ENCODE measurements around the gene SYNPO2. TPM values are rescaled to one million over a fixed set of nuclear protein-coding genes. Genes with fewer than 3 reads are reported as not detected.

Gene SYNPO2
- total and polyA plus RNA-seq, 4 donors = 85.9 to 1,531 (median 273) TPM

- Histone ChIP-seq H3K4me3 (ENCODE audit: low read length in 2 of 2) (peak overlapping the region; percentile 6 to 53), H3K27me3 (ENCODE audit: control insufficient read depth in 1 of 2, insufficient read depth in 2 of 2, low read length in 1 of 2) (no peaks in the 10 kb centered on the region), H3K4me1 (ENCODE audit: control insufficient read depth in 1 of 2, insufficient read depth in 2 of 2, low read length in 2 of 2) (peaks cover 0 to 2% of the 10 kb centered on the region in 2 donors), H3K36me3 (ENCODE audit: control insufficient read depth in 1 of 2, insufficient read depth in 2 of 2, low read length in 1 of 2) (no peaks in the 10 kb centered on the region), H3K27ac (ENCODE audit: low read depth in 1 of 2, low read length in 2 of 2) (peak overlapping the region; percentile 28 to 93), H3K9me3 (ENCODE audit: control insufficient read depth, low read length) (no peaks in the 10 kb centered on the region)
- DNase-seq (no peak), ATAC-seq (ENCODE audit: low FRiP score) (no peak)
- WGBS, 2 donors = 24 to 25% methylated on average over 3 of the region's 3 CpGs
- intact Hi-C loops (cut with DNase I) = loop anchor here in 1 of 2 donors (5.0 kb wide), 2 partner anchors 58 to 73 kb away; no protein-coding TSS in a partner anchor
Measured at GRCh38 chr4:118894034-118894433, 5.4 kb downstream of the SYNPO2 start.

DNA sequence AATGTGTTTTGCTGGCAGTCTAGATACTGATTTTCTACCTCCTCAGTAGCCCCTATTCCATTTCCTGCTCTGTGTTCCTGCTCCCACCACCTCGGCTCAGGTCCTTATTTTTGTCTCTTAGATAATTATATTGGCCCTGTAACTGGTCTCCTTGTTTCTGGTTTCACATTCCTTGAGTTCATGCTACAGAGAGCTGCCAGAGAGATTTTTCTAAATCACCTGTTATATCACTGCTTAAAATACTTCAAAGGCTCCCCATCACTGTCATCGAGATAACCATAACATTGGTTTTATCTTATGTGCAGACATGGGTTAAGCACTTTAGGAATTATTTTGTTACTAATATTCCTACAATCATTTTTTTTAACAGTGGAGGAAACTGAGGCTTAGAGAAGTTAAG is 9.6 kb downstream of the SYNPO2 start:
- WGBS, 2 donors = 11 to 17% methylated on average over 2 of the region's 2 CpGs
- no peak for ATAC-seq (ENCODE audit: low FRiP score)

GRCh38 chr4:118898684-118899138 is 10.1 kb downstream of the SYNPO2 start:
- DNase-seq (peak in 1 of 2 donors; percentile 79), ATAC-seq (ENCODE audit: low FRiP score) (peak; percentile 23)
- 8 to 13% methylated on average over 6 of the region's 6 CpGs for WGBS, 2 donors

More for the DNA sequence above, 9.6 kb downstream of the SYNPO2 start:
- Histone ChIP-seq H3K27ac (ENCODE audit: low read depth in 1 of 2, low read length in 2 of 2) (peak overlapping the region; percentile 85 to 86), H3K9me3 (ENCODE audit: control insufficient read depth, low read length) (no peaks in the 10 kb centered on the region), H3K27me3 (ENCODE audit: control insufficient read depth in 1 of 2, insufficient read depth in 2 of 2, low read length in 1 of 2) (no peaks in the 10 kb centered on the region), H3K36me3 (ENCODE audit: control insufficient read depth in 1 of 2, insufficient read depth in 2 of 2, low read length in 1 of 2) (no peaks in the 10 kb centered on the region), H3K4me1 (ENCODE audit: control insufficient read depth in 1 of 2, insufficient read depth in 2 of 2, low read length in 2 of 2) (peaks cover 0 to 1% of the 10 kb centered on the region in 2 donors), H3K4me3 (ENCODE audit: low read length in 2 of 2) (peak overlapping the region in 1 of 2 donors; percentile 54)
- no peak for DNase-seq
- intact Hi-C loops (cut with DNase I) = no loop called here

DNA sequence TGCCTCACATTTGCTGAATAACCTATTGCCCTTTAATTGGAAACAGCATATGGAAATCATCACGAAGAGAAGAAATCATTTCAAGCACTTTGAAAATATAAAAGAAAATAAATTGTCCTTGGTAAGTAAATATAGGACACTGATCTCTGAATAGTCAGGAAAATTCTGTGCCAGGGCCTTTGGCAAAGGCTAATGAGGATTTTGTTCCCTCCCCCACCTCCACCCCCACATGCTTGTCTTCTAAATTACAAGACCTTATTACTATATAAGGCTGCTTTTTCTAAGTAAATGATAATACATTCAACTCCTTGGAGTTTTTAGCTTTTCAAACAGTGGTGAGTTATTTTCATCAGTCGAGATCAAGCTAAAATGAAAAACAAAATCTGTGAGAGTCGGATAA is 15.8 kb downstream of the SYNPO2 start:
- Histone ChIP-seq H3K36me3 (ENCODE audit: control insufficient read depth in 1 of 2, insufficient read depth in 2 of 2, low read length in 1 of 2) (no peaks in the 10 kb centered on the region), H3K27ac (ENCODE audit: low read depth in 1 of 2, low read length in 2 of 2) (peak overlapping the region in 1 of 2 donors; percentile 93), H3K9me3 (ENCODE audit: control insufficient read depth, low read length) (no peaks in the 10 kb centered on the region), H3K4me3 (ENCODE audit: low read length in 2 of 2) (no peak overlapping the region), H3K27me3 (ENCODE audit: control insufficient read depth in 1 of 2, insufficient read depth in 2 of 2, low read length in 1 of 2) (no peaks in the 10 kb centered on the region), H3K4me1 (ENCODE audit: control insufficient read depth in 1 of 2, insufficient read depth in 2 of 2, low read length in 2 of 2) (peaks cover 0 to 12% of the 10 kb centered on the region in 2 donors)
- DNase-seq (no peak), ATAC-seq (ENCODE audit: low FRiP score) (no peak)
- intact Hi-C loops (cut with DNase I) = no loop called here
- 3 to 5% methylated on average over 3 of the region's 3 CpGs for WGBS, 2 donors

More at GRCh38 chr4:118898684-118899138, 10.1 kb downstream of the SYNPO2 start:
- H3K27me3 ChIP-seq (ENCODE audit: control insufficient read depth in 1 of 2, insufficient read depth in 2 of 2, low read length in 1 of 2) = no peaks in the 10 kb centered on the region
- no peaks in the 10 kb centered on the region for H3K9me3 ChIP-seq (ENCODE audit: control insufficient read depth, low read length)
- no peaks in the 10 kb centered on the region for H3K36me3 ChIP-seq (ENCODE audit: control insufficient read depth in 1 of 2, insufficient read depth in 2 of 2, low read length in 1 of 2)
- no peak overlapping the region for H3K4me3 ChIP-seq (ENCODE audit: low read length in 2 of 2)
- peak overlapping the region; percentile 83 to 85 for H3K27ac ChIP-seq (ENCODE audit: low read depth in 1 of 2, low read length in 2 of 2)
- intact Hi-C loops (cut with DNase I) = no loop called here
- no peaks in the 10 kb centered on the region for H3K4me1 ChIP-seq (ENCODE audit: control insufficient read depth in 1 of 2, insufficient read depth in 2 of 2, low read length in 2 of 2)

DNA sequence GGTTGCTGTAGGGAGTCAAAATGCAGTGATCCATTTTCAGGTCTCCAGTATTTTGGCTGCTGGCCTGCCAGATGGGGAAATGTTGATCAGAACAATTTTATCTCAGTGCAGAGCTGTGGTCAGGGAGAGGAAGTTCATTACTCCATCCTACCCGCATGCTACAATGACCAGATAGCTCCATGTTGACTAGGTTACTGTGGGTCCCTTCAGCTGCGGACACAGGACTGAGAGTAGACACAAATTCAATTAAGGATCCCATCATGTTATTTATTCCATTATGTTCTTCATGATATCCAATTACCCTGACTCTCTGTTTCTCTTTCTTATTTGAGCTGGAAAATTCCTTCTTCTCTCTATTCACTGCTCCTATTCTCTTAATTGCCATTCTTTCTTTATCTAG is 16.3 kb downstream of the SYNPO2 start:
- peak overlapping the region; percentile 62 to 86 for H3K27ac ChIP-seq (ENCODE audit: low read depth in 1 of 2, low read length in 2 of 2)
- H3K27me3 ChIP-seq (ENCODE audit: control insufficient read depth in 1 of 2, insufficient read depth in 2 of 2, low read length in 1 of 2) = no peaks in the 10 kb centered on the region
- H3K4me1 ChIP-seq (ENCODE audit: control insufficient read depth in 1 of 2, insufficient read depth in 2 of 2, low read length in 2 of 2) = peaks cover 0 to 16% of the 10 kb centered on the region in 2 donors
- 26 to 31% methylated on average over 2 of the region's 2 CpGs for WGBS, 2 donors
- DNase-seq (no peak), ATAC-seq (ENCODE audit: low FRiP score) (peak; percentile 65)
- intact Hi-C loops (cut with DNase I) = no loop called here
- peak overlapping the region in 1 of 2 donors; percentile 11 for H3K4me3 ChIP-seq (ENCODE audit: low read length in 2 of 2)
- H3K36me3 ChIP-seq (ENCODE audit: control insufficient read depth in 1 of 2, insufficient read depth in 2 of 2, low read length in 1 of 2) = no peaks in the 10 kb centered on the region
- no peaks in the 10 kb centered on the region for H3K9me3 ChIP-seq (ENCODE audit: control insufficient read depth, low read length)

DNA sequence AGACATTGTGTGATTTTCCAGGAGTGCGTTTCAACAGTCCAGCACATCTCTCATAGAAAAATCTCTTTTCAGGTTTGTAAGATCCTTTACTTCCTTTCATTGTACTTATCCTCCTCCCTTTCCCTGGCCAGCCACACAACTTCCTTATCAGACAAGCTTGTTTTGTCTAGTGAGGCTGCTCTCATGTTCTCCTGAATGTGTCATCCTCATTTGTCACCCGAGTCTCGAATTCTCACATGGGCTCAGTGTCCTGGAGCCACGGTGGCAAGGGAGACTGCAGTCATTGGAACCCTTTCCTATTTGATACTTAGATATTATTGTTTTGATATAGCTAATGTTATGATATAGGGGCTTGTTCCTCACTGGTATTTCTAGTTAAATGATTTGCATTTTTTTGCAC is 16.9 kb downstream of the SYNPO2 start:
- Histone ChIP-seq H3K9me3 (ENCODE audit: control insufficient read depth, low read length) (no peaks in the 10 kb centered on the region), H3K36me3 (ENCODE audit: control insufficient read depth in 1 of 2, insufficient read depth in 2 of 2, low read length in 1 of 2) (no peaks in the 10 kb centered on the region), H3K4me3 (ENCODE audit: low read length in 2 of 2) (peak overlapping the region in 1 of 2 donors; percentile 11), H3K27ac (ENCODE audit: low read depth in 1 of 2, low read length in 2 of 2) (peak overlapping the region; percentile 58 to 62), H3K27me3 (ENCODE audit: control insufficient read depth in 1 of 2, insufficient read depth in 2 of 2, low read length in 1 of 2) (no peaks in the 10 kb centered on the region), H3K4me1 (ENCODE audit: control insufficient read depth in 1 of 2, insufficient read depth in 2 of 2, low read length in 2 of 2) (peaks cover 0 to 17% of the 10 kb centered on the region in 2 donors)
- intact Hi-C loops (cut with DNase I) = no loop called here
- DNase-seq (no peak), ATAC-seq (ENCODE audit: low FRiP score) (no peak)
- 6 to 9% methylated on average over 4 of the region's 4 CpGs for WGBS, 2 donors

GRCh38 chr4:118909173-118909956 is 20.7 kb downstream of the SYNPO2 start:
- intact Hi-C loops (cut with DNase I) = no loop called here
- ATAC-seq (ENCODE audit: low FRiP score) = no peak
- no peak for DNase-seq
- Histone ChIP-seq H3K27ac (ENCODE audit: low read depth in 1 of 2, low read length in 2 of 2) (peak overlapping the region in 1 of 2 donors; percentile 38), H3K9me3 (ENCODE audit: control insufficient read depth, low read length) (no peaks in the 10 kb centered on the region), H3K36me3 (ENCODE audit: control insufficient read depth in 1 of 2, insufficient read depth in 2 of 2, low read length in 1 of 2) (no peaks in the 10 kb centered on the region), H3K4me1 (ENCODE audit: control insufficient read depth in 1 of 2, insufficient read depth in 2 of 2, low read length in 2 of 2) (peaks cover 0 to 17% of the 10 kb centered on the region in 2 donors), H3K4me3 (ENCODE audit: low read length in 2 of 2) (no peak overlapping the region), H3K27me3 (ENCODE audit: control insufficient read depth in 1 of 2, insufficient read depth in 2 of 2, low read length in 1 of 2) (no peaks in the 10 kb centered on the region)
- WGBS, 2 donors = 41 to 49% methylated on average over 8 of the region's 8 CpGs

- ATAC-seq (ENCODE audit: low FRiP score) (no peak), DNase-seq (no peak)
- WGBS, 2 donors = 22 to 25% methylated on average over 3 of the region's 3 CpGs
- intact Hi-C loops (cut with DNase I) = no loop called here
- H3K27me3 ChIP-seq (ENCODE audit: control insufficient read depth in 1 of 2, insufficient read depth in 2 of 2, low read length in 1 of 2) = no peaks in the 10 kb centered on the region
- peaks cover 0 to 17% of the 10 kb centered on the region in 2 donors for H3K4me1 ChIP-seq (ENCODE audit: control insufficient read depth in 1 of 2, insufficient read depth in 2 of 2, low read length in 2 of 2)
- H3K4me3 ChIP-seq (ENCODE audit: low read length in 2 of 2) = peak overlapping the region; percentile 35 to 40
- no peaks in the 10 kb centered on the region for H3K36me3 ChIP-seq (ENCODE audit: control insufficient read depth in 1 of 2, insufficient read depth in 2 of 2, low read length in 1 of 2)
- H3K27ac ChIP-seq (ENCODE audit: low read depth in 1 of 2, low read length in 2 of 2) = peak overlapping the region in 1 of 2 donors; percentile 87
- H3K9me3 ChIP-seq (ENCODE audit: control insufficient read depth, low read length) = no peaks in the 10 kb centered on the region
Measured at GRCh38 chr4:118910221-118910620, 21.6 kb downstream of the SYNPO2 start.
